Thyroid gland (tissue), 4 donors: ENCODE results near the gene SPTB. TPM values are rescaled to one million over a fixed set of nuclear protein-coding genes. Genes with fewer than 3 reads are reported as not detected.

ENCODE experiments used
- DNase-seq, 2 donors: peaks; one replicate each; pipeline ENCODE4 v3.0.0-alpha.2; 2019
- H3K27ac ChIP-seq, 3 donors: fragments of 200-600 bp; sonication (generic); 1 replicate in 2 of 3; 2 replicates in 1 of 3; pipeline ENCODE4 v1.5.1; 2016 to 2019; ENCODE audit warnings: mild to moderate bottlenecking in 1 of 3, moderate library complexity in 1 of 3
- H3K27me3 ChIP-seq: fragments of 200-600 bp; sonication (generic); one replicate; pipeline ENCODE4 v1.5.1; 2019
- H3K36me3 ChIP-seq, 2 donors: fragments of 200-600 bp; sonication (generic); one replicate each; pipeline ENCODE4 v1.5.1; 2016 to 2019
- H3K4me1 ChIP-seq, 2 donors: fragments of 200-600 bp; sonication (generic); one replicate each; pipeline ENCODE4 v1.5.1; 2017 to 2019
- H3K4me3 ChIP-seq, 3 donors: fragments of 200-600 bp; sonication (generic); replicated peaks in 1 of 3; 1 replicate in 2 of 3; 2 replicates in 1 of 3; pipeline ENCODE4 v1.5.1; 2016; ENCODE audit warnings: mild to moderate bottlenecking in 1 of 3
- H3K9me3 ChIP-seq: fragments of 200-600 bp; sonication (generic); one replicate; pipeline ENCODE4 v1.5.1; 2017
- POLR2A ChIP-seq, 2 donors: fragments of 450-650 bp; IDR thresholded peaks; one replicate each; pipeline ENCODE4 v1.6.1; 2017; ENCODE audit warnings: antibody characterized with exemption in 2 of 2, mild to moderate bottlenecking in 2 of 2, moderate library complexity in 1 of 2
- WGBS, 2 donors: methylation state at CpG; one replicate each; pipeline ENCODE4 v1.1.5; 2017; 5-methylcytosine and 5-hydroxymethylcytosine counted together
- intact Hi-C: fragments of 100-400 bp; cut with DNase I; formaldehyde crosslinking; loops from one replicate; pipeline ENCODE4 v1.15.1; 2023
- total RNA-seq, 4 donors: library from RNA; depleted of rRNA; stranded (reverse); fragments of >200 nt; gene quantifications; one replicate each; pipeline ENCODE4 v1.2.3, GENCODE V29; 2016
- TF ChIP-seq, protein P1 (sequence below), 6 experiments: fragments of 200-600 bp in 3 of 6; fragments of 450-650 bp in 3 of 6; sonication (generic) in 3 of 6; IDR thresholded peaks; one replicate each; pipeline ENCODE4 v1.5.1; 2016 to 2019; ENCODE audit warnings: antibody characterized with exemption in 6 of 6, mild to moderate bottlenecking in 2 of 6, inconsistent platforms in 1 of 6, moderate library complexity in 1 of 6

Gene SPTB
- total RNA-seq, 4 donors from 2014 or later = 0.33 to 1.9 (median 0.61) TPM

GRCh38 chr14:64715146-64715627 lies 164.5 kb downstream of the SPTB start:
- Histone ChIP-seq H3K4me3 (no peak overlapping the region), H3K9me3 (no peaks in the 10 kb centered on the region), H3K4me1 (peaks cover 50 to 57% of the 10 kb centered on the region in 2 donors), H3K36me3 (no peaks in the 10 kb centered on the region), H3K27me3 (no peaks in the 10 kb centered on the region), H3K27ac (peak overlapping the region; percentile 84 to 90 (median 89))
- TF ChIP-seq, protein P1, sequence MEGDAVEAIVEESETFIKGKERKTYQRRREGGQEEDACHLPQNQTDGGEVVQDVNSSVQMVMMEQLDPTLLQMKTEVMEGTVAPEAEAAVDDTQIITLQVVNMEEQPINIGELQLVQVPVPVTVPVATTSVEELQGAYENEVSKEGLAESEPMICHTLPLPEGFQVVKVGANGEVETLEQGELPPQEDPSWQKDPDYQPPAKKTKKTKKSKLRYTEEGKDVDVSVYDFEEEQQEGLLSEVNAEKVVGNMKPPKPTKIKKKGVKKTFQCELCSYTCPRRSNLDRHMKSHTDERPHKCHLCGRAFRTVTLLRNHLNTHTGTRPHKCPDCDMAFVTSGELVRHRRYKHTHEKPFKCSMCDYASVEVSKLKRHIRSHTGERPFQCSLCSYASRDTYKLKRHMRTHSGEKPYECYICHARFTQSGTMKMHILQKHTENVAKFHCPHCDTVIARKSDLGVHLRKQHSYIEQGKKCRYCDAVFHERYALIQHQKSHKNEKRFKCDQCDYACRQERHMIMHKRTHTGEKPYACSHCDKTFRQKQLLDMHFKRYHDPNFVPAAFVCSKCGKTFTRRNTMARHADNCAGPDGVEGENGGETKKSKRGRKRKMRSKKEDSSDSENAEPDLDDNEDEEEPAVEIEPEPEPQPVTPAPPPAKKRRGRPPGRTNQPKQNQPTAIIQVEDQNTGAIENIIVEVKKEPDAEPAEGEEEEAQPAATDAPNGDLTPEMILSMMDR (IDR thresholded peaks at IDR 0.05) = no peak
- peak in 1 of 2 donors; percentile 21 for TF ChIP-seq POLR2A (IDR thresholded peaks at IDR 0.05)
- intact Hi-C loops = no loop called here
- 24 to 27% methylated on average over 4 of the region's 4 CpGs for WGBS, 2 donors
- peak; percentile 61 to 73 for DNase-seq

DNA sequence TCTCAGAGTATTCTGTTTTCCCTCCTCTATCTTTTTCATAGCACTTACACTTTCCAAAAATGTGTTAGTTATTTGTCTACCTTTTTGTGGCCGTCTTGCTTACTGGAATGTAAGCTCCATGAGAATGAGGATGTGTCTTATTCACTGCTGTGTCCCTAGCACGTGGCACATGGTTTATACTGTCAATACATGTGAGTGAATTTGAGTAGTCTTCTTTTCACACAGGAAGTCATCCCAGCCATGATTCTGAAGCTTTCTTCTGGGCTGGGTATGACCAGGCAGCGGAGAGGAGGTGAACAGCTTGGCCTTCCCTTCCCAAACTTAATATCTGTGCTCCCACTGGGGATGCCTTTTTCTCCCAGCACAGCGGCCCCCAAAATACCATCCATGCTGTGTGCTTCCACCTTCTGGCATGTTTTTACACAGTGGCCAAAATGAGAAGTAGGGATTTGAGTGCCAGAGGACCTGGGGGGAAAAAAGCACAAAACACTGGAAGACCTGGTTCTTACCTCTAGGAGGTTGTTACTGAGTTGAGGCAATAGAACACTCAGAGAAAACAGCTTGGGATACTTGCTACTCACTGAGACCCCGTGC lies 165.2 kb downstream of the SPTB start:
- no peaks in the 10 kb centered on the region for H3K36me3 ChIP-seq
- H3K4me3 ChIP-seq = no peak overlapping the region
- WGBS, 2 donors = 78 to 81% methylated on average over 5 of the region's 5 CpGs
- H3K27ac ChIP-seq = peak overlapping the region; percentile 84 to 90 (median 89)
- H3K4me1 ChIP-seq = peaks cover 45 to 50% of the 10 kb centered on the region in 2 donors
- H3K27me3 ChIP-seq = no peaks in the 10 kb centered on the region
- no peak for TF ChIP-seq POLR2A (IDR thresholded peaks at IDR 0.05)
- TF ChIP-seq, protein P1 (IDR thresholded peaks at IDR 0.05) = no peak
- DNase-seq = no peak
- intact Hi-C loops = no loop called here
- no peaks in the 10 kb centered on the region for H3K9me3 ChIP-seq

DNA sequence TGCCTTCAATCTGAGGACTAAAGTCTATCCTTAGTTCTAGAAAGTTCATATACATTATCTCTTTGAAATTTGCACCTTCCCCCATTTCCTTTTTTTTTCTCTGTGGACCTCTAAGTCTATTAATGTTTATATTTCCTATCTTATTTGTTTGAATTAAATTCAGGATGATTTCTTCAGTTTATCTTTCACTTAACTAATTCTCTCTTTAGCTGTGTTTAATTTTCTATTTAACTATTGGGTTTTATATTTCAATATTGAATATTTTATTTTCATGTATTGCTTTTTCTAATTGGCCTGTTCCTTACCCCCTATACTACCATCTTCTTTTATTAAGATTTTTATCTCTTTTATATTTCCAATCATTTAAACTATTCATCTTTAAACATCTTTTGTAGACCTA lies 166.0 kb downstream of the SPTB start:
- Histone ChIP-seq H3K27me3 (no peaks in the 10 kb centered on the region), H3K27ac (peak overlapping the region in 1 of 3 donors; percentile 84), H3K36me3 (no peaks in the 10 kb centered on the region), H3K9me3 (no peaks in the 10 kb centered on the region), H3K4me1 (peaks cover 48 to 52% of the 10 kb centered on the region in 2 donors), H3K4me3 (no peak overlapping the region)
- intact Hi-C loops = no loop called here
- TF ChIP-seq, protein P1 (IDR thresholded peaks at IDR 0.05) = no peak
- TF ChIP-seq POLR2A (IDR thresholded peaks at IDR 0.05) = no peak
- no peak for DNase-seq

DNA sequence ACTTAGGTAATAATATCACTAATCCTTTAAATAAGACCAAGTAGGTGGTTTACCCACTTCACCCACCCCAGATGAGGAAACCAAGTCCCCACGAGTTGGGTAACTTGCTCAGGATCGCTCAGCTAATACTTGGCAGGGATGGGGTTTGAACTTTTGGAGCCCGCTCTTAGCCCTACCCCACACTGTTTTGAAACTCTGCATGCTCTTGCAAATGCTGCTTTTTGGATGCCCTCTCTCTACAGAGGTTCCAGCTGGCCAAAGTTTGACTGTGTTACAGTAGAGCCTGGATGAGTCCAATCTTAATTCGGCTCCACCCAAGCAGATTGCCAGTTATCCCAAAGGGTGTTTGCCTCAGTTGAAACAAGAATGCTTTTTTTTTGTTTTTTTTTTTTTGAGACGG lies 168.7 kb downstream of the SPTB start:
- Histone ChIP-seq H3K4me3 (no peak overlapping the region), H3K9me3 (no peaks in the 10 kb centered on the region), H3K27ac (no peak overlapping the region), H3K27me3 (no peaks in the 10 kb centered on the region), H3K36me3 (no peaks in the 10 kb centered on the region), H3K4me1 (peaks cover 43 to 50% of the 10 kb centered on the region in 2 donors)
- TF ChIP-seq POLR2A (IDR thresholded peaks at IDR 0.05) = no peak
- TF ChIP-seq, protein P1 (IDR thresholded peaks at IDR 0.05) = no peak
- no peak for DNase-seq
- intact Hi-C loops = no loop called here
- WGBS, 2 donors = 73 to 87% methylated on average over 5 of the region's 5 CpGs

DNA sequence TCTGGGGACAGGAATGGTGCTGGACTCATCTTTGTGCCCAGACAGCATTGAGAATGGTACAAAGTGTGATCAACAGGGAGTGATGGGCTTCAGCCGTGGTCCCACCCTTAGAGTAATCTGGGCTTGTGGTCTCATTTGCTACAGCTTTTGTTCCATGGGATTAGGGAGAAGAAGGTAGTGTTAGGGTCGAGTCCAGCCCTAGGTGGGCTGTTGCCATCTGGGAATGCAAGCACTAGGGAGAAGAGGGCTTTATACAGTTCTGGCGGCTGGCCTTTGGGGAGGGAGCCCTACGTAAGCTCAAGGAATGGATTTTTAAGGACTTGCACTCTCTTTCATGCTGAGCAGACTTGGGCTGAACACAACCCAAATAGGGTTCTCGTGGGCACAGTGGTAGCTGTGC lies 170.6 kb downstream of the SPTB start:
- Histone ChIP-seq H3K27ac (peak overlapping the region in 2 of 3 donors; percentile 35 to 39), H3K36me3 (no peaks in the 10 kb centered on the region), H3K27me3 (no peaks in the 10 kb centered on the region), H3K4me1 (peaks cover 32 to 43% of the 10 kb centered on the region in 2 donors), H3K9me3 (no peaks in the 10 kb centered on the region), H3K4me3 (no peak overlapping the region)
- intact Hi-C loops = no loop called here
- DNase-seq = no peak
- 68 to 80% methylated on average over 5 of the region's 5 CpGs for WGBS, 2 donors
- TF ChIP-seq POLR2A (IDR thresholded peaks at IDR 0.05) = no peak
- TF ChIP-seq, protein P1 (IDR thresholded peaks at IDR 0.05) = no peak
